ENCODE data around the gene UXS1.

Gene UXS1

DNA sequence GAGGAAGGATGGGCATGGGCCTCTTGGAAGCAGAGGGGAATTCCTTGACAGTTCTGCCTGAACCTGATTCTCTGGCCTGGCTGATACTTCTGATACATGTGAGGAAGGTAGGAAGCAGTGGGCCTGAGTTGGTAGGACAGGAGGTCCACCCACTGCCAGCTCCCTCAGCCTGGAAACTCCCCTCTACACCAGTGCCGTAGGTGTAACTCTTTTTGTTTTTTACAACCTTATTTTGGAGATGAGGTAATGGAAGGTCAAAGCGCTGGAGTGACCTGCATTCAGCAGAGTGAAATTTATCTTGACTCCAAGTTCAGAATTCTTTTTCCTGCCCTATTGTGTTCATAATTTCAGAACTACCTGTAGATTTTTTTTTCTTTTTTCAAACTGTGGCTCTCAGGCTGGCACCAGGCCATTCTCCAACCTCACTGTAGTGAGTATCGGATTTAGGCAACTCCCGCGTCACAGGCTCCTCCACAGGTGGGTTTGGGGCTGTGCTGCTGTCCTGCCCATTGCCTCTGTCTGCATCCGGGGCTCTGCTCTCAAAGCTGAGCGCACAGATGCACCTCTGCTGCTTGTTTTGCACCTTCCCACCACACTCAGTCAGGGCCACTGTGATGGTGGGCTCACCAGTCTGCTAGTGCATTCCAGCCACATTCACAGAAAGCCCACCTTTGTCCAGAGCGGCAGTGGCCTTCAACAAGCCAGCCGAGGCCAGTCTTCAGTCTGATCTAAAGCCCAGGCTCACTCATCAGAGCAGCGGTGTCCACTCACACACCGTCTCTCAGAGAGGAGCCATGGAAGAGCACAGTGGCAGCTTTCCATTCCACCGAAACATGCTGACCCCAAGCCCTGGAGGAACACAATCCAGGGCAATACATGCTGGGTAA lies 87.2 kb downstream of the UXS1 start:
- no peak for DNase-seq

GRCh38 chr2:106105151-106105922 lies 88.8 kb downstream of the UXS1 start:
- DNase-seq: no peak

DNA sequence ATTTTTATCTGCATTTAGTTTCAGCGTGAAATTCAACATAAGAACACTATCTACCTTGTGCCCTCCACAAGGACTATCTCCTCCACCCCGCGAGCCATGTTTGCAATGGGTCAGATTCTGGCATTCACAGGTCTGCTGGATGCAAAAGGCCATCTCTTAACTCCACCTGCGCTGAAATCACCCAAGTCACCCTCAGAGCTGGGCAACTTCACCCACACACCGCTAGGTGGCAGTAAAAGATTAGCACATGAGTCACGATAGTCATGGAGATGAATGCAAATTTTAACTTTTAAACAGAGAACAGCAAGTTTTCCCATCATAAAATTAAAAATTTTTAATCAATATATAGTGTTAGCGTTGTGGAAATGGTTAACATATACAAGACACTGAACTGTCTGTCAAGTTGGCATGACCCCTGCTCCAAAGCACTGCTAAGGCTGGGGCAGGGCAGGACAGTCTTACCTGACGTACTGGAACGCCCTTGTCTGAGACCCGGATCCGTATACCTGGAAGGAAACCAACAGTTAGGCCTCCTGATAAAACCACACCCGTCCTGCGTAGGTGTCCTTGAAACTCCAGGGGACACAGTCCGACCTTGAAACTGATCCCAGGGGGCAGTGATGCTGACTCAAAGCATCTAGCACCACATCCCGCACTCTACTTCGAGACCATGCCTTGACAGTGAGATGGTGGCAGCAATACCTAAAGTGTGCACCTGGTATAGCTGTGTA lies 89.6 kb downstream of the UXS1 start:
- no peak for DNase-seq

- DNase-seq: no peak
Measured at GRCh38 chr2:106099691-106100090, 94.4 kb downstream of the UXS1 start.

DNA sequence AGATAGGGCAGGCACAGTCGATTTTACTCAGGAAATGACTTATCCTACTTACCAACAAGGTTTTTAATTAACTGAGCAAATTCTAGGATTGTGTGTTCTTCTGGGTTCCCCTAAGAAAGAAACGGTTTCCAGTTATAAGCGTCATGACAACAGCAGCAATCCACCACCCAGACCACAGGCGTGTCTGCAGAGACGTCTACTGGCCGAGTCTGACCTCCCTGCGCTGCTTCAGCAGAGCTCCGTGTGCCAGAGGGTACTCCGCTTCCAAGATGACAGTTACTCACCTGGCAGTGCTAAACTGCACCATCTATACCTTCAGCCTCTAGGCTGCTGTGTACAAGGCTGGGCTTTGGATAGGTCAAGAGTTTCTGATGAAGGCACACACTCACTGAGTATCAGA lies 95.4 kb downstream of the UXS1 start:
- no peak for DNase-seq

GRCh38 chr2:106098081-106098480 lies 96.0 kb downstream of the UXS1 start:
- DNase-seq: no peak

DNA sequence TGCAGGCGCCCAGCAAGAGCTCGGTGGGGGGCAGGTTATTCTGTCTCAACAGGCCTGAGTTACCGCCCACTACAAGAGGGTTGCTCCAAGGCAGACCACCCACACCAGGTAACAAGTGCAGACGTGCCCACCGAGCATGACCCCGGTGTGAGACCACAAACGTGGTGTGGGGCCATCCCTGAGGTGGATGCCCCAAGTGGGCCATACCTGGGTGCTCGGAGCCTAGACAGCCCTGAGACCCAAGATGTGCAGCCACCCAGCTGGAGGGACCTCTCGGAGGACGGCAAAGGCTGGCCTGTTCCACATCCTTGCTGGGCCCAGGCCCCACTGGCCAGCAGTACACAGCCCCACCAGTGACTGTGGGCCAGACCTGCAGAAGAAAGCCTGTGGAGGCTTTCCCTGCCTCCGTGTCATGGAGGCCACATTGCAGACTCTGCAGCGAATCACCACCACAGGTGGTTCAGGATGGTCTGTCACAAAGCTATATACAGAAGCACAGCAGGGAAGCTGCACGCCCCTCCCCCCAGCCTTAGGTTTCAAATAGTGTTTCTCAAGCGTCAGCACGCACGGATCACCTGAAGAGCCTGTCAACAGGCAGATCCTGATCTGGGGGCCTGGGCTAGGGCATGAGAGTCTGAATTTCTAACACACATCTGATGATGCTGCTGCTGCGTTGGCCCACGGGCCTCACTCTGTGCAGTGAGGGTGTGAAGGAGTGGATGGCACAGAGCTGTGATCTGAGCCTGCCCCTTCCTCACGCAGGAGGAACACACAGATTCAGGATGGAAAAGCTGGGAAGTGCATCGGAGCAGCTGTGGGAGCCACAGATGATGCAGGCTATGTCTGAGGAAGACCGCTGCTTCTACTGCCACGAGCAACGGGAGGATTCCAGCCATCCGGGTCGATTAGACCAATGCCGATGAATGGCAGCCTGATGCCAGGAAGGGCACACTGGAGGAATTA lies 96.8 kb downstream of the UXS1 start:
- DNase-seq: no peak

GRCh38 chr2:106096299-106097037 lies 97.6 kb downstream of the UXS1 start:
- no peak for DNase-seq

DNA sequence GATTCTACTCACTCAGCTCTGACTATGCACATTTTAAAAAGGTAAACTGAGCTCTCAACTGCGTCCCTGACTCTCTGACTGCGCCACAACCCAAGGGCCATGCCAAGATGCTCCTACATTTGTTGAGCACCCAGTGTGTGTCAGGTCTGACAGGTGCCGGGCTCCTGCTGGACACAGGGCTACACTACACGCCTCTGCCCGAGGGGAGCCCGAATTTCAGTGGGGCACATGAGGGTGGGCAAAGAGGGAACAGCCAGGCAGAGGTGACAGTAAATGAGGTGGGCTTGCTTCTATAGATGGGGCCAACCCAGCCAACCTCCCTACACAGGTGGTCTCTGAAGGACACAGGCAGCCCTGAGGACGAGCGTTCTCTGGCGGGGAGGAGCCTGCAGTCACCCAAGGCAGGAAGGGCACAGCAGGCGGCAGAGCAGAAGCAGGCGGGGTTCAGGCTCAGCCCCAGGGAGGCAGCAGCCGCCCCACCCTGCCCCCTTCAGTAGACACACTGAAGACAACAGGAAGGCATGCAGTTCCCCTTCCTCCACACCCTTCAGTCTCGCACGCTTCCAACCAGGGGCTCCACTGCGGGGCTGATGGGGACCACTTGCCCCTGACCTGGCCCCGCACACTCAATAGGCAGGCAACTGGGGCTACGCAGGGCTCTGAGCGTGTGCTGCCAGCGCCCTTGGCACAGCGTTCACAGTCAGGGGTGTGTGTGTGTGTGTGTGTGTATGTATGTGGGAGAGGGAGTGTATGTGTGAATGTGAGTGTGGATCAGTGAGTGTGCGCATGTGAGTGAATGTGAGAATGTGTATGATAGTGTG lies 98.4 kb downstream of the UXS1 start:
- no peak for DNase-seq

DNA sequence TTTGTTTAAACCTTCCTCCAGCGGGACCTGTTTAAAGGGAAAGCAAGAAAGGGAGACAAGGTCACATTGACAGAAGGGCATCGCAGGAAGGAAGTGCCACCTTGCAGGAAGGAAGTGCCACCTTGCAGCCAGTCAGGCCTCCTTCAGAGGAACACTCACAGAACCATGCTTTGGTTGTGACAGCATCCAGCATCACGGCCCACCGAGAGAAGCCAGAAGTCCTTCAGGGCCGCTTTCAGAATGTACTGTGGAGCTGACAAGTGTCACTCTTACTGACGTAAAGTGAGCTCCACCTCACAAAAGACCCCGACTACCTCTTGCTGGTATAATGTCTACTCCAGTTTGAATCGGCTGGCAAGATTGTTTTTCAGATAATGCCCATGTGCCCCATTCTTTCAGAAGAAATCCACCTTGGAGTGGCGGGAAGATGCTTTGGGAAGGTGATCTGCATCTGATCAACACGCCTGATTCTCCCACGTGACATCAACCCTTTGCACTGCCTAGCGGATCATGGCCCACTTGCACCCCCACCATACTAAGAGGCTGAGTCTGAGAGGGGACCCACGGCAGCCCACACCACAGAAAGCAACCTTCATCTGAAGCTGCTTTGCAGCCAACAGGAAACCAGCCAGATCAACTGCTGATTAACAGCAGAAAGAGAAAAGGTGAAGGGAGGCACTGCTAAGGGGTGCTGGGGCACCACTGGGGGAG lies 99.8 kb downstream of the UXS1 start:
- no peak for DNase-seq

DNA sequence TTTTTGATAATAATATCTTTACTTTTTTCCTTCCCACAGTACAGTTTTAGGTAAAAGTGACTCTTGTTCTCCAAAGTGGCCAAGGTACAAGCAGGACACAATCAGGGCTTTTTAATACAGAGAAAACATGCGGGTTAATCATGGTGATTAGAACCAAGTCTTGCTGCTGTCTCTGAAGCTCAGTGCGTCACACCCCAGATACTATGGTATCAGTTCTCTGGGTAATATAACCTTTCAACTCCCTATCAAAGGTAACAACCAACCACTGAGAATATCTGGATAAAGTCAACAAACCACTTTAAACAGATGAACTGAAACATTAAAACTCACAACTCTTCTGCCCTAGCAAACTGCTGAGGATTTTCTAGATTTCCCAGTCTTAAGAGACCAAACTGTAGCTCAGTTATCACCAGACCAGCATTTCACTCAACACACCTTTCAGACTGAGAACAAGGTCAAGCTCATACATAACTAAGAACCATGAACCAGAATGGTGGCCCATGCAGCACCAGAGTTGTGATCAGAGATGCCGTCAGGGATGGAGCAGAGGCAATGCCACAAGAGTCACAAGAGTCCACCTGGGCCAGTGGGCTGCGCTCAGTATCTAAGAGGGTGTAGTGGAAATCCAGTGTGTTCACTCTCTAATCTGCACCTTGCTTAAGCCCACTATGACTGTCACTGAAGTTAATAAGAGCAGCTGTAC lies 103.0 kb downstream of the UXS1 start:
- no peak for DNase-seq

DNA sequence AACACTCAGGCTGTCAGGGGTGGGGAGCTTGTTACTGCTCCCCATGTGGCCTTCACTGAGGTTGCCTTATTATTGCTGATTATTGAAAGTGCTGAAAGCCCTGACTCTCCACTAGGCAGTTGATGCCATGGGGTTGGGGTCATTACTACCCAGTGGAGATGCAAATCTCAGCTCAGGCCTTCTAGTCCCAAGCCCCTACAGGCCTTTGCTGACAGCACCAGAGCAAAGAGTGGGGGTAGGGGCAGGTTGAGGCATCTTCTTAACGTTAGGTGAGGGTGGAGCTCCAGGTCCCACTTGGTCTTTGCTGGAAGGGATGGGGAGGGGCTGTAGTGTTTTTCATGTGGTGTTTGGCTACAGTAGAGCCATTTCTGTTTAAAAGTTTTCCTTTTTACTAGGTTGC lies 104.5 kb downstream of the UXS1 start:
- no peak for DNase-seq

- no peak for DNase-seq
Measured at GRCh38 chr2:106085181-106085940, 108.7 kb downstream of the UXS1 start.

DNA sequence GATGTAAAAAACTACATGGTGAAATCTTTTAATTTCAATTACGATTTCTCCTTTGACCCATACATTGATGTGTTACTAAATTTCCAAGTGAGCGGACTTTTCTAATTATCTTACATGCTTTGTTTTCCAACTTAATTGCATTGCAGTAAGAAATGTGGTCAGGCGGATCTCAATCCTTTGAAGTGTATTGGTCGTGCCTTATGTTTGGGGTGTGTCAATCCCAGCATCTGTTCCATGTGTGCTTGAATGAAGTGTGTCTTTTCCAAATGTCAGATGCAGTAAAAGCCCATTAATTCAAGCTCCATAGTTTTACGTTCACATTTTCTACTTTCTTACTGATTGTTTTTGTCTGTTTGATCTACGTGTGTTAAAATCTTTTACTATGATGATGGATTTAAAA lies 113.1 kb downstream of the UXS1 start:
- DNase-seq: no peak

- no peak for DNase-seq
Measured at GRCh38 chr2:106078096-106078495, 116.0 kb downstream of the UXS1 start.

- DNase-seq: no peak
Measured at GRCh38 chr2:106076941-106077340, 117.2 kb downstream of the UXS1 start.

GRCh38 chr2:106075048-106075447 lies 119.1 kb downstream of the UXS1 start:
- DNase-seq: no peak

DNA sequence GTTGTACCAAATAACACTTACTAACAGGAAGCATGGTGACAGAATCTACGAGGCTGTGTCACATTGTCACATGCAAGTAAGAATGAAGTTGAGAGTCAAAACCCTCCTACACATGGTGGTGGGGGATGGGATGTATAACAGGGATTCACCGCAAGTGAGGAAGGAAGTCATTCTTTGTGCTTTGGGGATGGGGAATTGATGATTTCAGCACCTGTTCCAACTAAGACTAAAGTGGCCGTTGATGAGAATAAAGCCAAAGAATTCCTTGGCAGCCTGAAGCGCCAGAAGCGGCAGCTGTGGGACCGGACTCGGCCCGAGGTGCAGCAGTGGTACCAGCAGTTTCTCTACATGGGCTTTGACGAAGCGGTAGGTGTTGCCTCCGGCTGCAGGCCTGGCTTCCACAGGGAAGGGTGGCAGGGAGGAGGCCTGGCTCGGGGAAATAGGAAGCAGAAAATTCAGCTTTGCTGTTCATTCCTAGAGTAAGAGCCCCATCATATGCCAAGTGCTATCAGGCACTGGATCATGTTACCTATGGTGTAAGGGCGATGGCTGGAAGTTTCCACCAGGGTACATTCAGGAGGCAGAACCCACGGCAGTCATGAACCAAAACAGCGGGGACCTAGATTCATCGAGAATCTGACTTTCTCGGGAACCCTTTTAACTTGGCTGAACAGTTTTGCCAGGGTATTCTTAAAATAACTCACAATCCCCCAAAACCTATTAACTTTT lies 120.3 kb downstream of the UXS1 start:
- no peak for DNase-seq

Data from NCI-H2081 treated with DMSO at 0.1 percent for 48 hours (cell line).